Measurements from ENCODE around the gene IGSF9B. TPM values are rescaled to one million over a fixed set of nuclear protein-coding genes. Genes with fewer than 3 reads are reported as not detected.

The IGSF9B gene
- total RNA-seq, 2 experiments from 2014 or later, result 0.95 to 2.8 TPM

GRCh38 chr11:133893381-133893780 lies 63.4 kb downstream of the IGSF9B start:
- H3K4me2 ChIP-seq (ENCODE audit: low read length), result no peak overlapping the region
- BruUV-seq (replicated peaks), result no TSS peak
- ChIA-PET POLR2A (interaction anchor here (0.7 kb wide), 1 partner anchor 1595 kb away, joined by 7 read pairs; no protein-coding TSS in a partner anchor), CTCF (ENCODE audit: unreplicated experiment) (interaction anchor here (0.6 kb wide), 1 partner anchor 185 kb away, joined by 3 read pairs; no protein-coding TSS in a partner anchor)
- intact Hi-C loops (cut with micrococcal nuclease; ENCODE audit: unreplicated experiment), result no loop called here
- no peaks in the 10 kb centered on the region for H4K20me1 ChIP-seq (ENCODE audit: insufficient read depth, low read length)
- H3K4me1 ChIP-seq (ENCODE audit: insufficient read depth, low read length, poor library complexity, severe bottlenecking), result peaks cover 8% of the 10 kb centered on the region
- H3K79me2 ChIP-seq (ENCODE audit: insufficient read depth, low read depth, low read length), result no peaks in the 10 kb centered on the region
- no peak overlapping the region for H3K27ac ChIP-seq (ENCODE audit: low read depth, low read length, poor library complexity, severe bottlenecking)
- no peaks in the 10 kb centered on the region for H3K9me3 ChIP-seq (ENCODE audit: low read length)
- TF ChIP-seq EZH2phosphoT487 (IDR thresholded peaks at IDR 0.05; ENCODE audit: borderline replicate concordance, low read depth, low read length) (no peak), CTCF (conservative IDR thresholded peaks at IDR 0.05; ENCODE audit: low read length) (no peak)
- no peak overlapping the region for H2AFZ ChIP-seq (ENCODE audit: low read length)
- H3K4me3 ChIP-seq (ENCODE audit: low read depth, low read length, poor library complexity, severe bottlenecking), result no peak overlapping the region
- no peaks in the 10 kb centered on the region for H3K36me3 ChIP-seq (ENCODE audit: insufficient read depth, low read length)
- DNase-seq (ENCODE audit: low spot score), result no peak
- no peaks in the 10 kb centered on the region for H3K9me2 ChIP-seq (ENCODE audit: insufficient read depth, low read length)

DNA sequence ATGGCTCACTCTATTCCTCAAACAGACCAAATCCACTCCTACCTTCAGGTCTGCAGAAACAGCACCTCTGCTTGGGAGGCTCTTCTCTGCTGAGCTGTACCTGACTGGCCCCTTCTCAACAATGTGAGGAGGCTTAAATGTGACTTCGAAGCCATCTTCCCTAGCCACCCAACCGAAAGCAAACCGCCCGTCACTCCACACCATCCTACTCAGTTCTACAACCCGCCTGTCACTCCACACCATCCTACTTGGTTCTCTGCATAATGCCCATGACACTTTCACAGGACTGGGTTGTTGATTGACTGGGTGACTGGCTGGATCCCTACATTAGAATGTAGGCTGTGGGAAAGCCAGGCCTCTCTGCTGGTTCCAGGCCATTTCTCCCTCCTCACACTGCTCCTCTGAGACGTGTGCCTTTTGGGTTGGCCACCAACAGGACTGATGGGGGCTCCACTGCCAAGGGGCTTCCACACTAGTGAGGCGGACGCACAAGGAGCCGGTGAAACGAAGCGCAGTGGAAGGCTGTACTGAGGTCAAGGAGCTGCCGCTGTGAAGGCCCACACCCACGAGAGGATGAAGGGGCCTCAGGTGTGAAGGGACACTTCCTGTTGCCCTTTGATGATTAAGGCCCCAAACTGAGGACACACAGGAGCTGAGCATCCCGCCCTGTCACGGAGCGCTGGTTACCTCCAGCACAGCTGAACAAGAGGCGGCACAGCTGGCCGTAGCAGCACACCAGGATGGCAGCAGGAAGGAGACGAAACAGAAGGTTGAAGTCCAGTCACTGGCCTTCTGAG lies 64.0 kb downstream of the IGSF9B start:
- Histone ChIP-seq H3K4me2 (ENCODE audit: low read length) (no peak overlapping the region), H3K27ac (ENCODE audit: low read depth, low read length, poor library complexity, severe bottlenecking) (no peak overlapping the region), H3K9me3 (ENCODE audit: low read length) (no peaks in the 10 kb centered on the region), H3K79me2 (ENCODE audit: insufficient read depth, low read depth, low read length) (no peaks in the 10 kb centered on the region), H4K20me1 (ENCODE audit: insufficient read depth, low read length) (no peaks in the 10 kb centered on the region), H3K36me3 (ENCODE audit: insufficient read depth, low read length) (no peaks in the 10 kb centered on the region), H3K9me2 (ENCODE audit: insufficient read depth, low read length) (no peaks in the 10 kb centered on the region), H3K4me3 (ENCODE audit: low read depth, low read length, poor library complexity, severe bottlenecking) (no peak overlapping the region), H2AFZ (ENCODE audit: low read length) (no peak overlapping the region), H3K4me1 (ENCODE audit: insufficient read depth, low read length, poor library complexity, severe bottlenecking) (peaks cover 8% of the 10 kb centered on the region)
- ChIA-PET POLR2A (no interaction called here), CTCF (ENCODE audit: unreplicated experiment) (interaction anchor here (0.6 kb wide), 1 partner anchor 184 kb away, joined by 3 read pairs; no protein-coding TSS in a partner anchor)
- intact Hi-C loops (cut with micrococcal nuclease; ENCODE audit: unreplicated experiment), result no loop called here
- DNase-seq (ENCODE audit: low spot score), result no peak
- no TSS peak for BruUV-seq (replicated peaks)
- no peak for TF ChIP-seq CTCF (conservative IDR thresholded peaks at IDR 0.05; ENCODE audit: low read length)
- no peak for TF ChIP-seq EZH2phosphoT487 (IDR thresholded peaks at IDR 0.05; ENCODE audit: borderline replicate concordance, low read depth, low read length)

GRCh38 chr11:133892126-133892525 lies 64.6 kb downstream of the IGSF9B start:
- Histone ChIP-seq H3K9me2 (ENCODE audit: insufficient read depth, low read length) (no peaks in the 10 kb centered on the region), H4K20me1 (ENCODE audit: insufficient read depth, low read length) (no peaks in the 10 kb centered on the region), H3K27ac (ENCODE audit: low read depth, low read length, poor library complexity, severe bottlenecking) (no peak overlapping the region), H3K79me2 (ENCODE audit: insufficient read depth, low read depth, low read length) (no peaks in the 10 kb centered on the region), H3K4me2 (ENCODE audit: low read length) (no peak overlapping the region), H3K9me3 (ENCODE audit: low read length) (no peaks in the 10 kb centered on the region), H2AFZ (ENCODE audit: low read length) (no peak overlapping the region), H3K4me3 (ENCODE audit: low read depth, low read length, poor library complexity, severe bottlenecking) (no peak overlapping the region), H3K36me3 (ENCODE audit: insufficient read depth, low read length) (no peaks in the 10 kb centered on the region), H3K4me1 (ENCODE audit: insufficient read depth, low read length, poor library complexity, severe bottlenecking) (peaks cover 8% of the 10 kb centered on the region)
- BruUV-seq (replicated peaks), result no TSS peak
- no peak for DNase-seq (ENCODE audit: low spot score)
- ChIA-PET CTCF (ENCODE audit: unreplicated experiment) (no interaction called here), POLR2A (no interaction called here)
- TF ChIP-seq CTCF (conservative IDR thresholded peaks at IDR 0.05; ENCODE audit: low read length) (no peak), EZH2phosphoT487 (IDR thresholded peaks at IDR 0.05; ENCODE audit: borderline replicate concordance, low read depth, low read length) (no peak)
- intact Hi-C loops (cut with micrococcal nuclease; ENCODE audit: unreplicated experiment), result no loop called here
